Occipital lobe (tissue), 2 donors: ENCODE results near the gene OTX1. TPM values are rescaled to one million over a fixed set of nuclear protein-coding genes. Genes with fewer than 3 reads are reported as not detected.

Source experiments
- DNase-seq: peaks from one replicate; lab custom pipeline; 2025; lab: John Stamatoyannopoulos, UW
- total RNA-seq: library from RNA; depleted of rRNA; stranded (reverse); fragments of >200 nt; gene quantifications from one replicate; pipeline ENCODE4 v1.2.3, GENCODE V29; 2014

The OTX1 gene
- total RNA-seq, 1 donor from 2014 or later = 2.5 TPM

DNA sequence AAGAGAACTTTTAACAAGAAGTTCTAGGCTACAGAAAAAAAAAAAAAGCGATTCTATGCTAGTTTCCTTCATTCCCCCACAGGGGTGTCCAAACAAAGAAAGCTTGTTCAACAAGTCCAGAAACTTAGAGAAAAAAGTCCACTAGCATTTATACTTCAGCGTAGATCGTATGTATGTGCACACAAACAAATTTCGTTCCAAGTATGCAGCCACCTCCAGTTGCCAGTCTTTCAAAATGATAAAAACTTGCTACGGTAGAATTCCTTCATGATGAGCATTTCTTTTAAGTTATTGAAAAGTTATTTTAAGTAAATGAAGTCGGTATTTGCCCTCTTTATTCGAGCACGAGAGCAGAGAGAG lies 3.7 kb upstream of the OTX1 start:
- DNase-seq = no peak

DNA sequence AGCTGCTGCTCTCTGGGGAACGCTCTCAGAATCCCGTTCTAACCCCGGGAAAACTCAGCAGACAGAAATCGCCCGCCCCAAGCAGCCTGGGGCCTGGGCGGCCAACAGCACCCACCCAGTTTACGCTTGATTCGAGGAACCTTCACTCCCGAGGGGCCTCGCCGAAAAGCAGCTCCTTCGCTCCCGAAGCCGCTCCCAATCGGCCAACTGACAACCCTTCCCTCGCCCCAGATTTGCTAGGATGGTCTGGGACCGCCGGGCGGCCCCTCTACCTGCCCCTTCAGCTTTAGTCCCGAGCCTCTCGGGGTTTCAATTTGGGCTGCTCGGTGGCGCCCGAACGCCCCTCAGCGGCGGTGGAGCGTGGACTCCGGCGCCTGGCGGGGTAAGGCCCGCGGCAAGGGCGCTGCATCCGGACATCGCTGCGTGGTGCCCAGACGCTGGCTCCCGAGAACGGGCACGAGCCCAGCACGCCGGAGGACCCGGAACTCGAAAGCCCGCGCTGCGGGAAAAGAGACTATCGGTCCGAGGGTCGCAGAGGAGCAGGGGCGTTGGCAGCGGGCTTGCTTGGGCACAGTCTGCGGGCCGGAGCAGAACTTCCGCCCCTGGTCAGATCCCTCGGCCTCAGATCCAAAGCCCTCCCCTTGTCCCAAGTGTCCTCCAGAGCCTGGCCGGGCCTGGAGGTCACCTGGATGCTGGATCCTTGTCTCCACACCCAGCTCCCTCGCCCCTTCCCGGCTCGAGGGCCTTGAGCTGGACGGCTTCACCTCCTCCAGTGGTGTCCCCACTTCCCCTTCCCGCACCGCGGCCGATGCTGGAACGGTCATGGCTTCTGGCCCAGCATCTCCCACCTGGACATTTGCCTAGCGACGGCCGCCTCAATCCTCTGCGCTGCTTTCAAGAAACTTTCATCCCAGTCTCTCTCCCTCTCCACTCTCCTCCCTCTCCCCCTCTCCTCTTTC lies 3.0 kb upstream of the OTX1 start:
- no peak for DNase-seq

- DNase-seq = no peak
These were observed 2.1 kb upstream of the OTX1 start for GRCh38 chr2:63048367-63049171.

DNA sequence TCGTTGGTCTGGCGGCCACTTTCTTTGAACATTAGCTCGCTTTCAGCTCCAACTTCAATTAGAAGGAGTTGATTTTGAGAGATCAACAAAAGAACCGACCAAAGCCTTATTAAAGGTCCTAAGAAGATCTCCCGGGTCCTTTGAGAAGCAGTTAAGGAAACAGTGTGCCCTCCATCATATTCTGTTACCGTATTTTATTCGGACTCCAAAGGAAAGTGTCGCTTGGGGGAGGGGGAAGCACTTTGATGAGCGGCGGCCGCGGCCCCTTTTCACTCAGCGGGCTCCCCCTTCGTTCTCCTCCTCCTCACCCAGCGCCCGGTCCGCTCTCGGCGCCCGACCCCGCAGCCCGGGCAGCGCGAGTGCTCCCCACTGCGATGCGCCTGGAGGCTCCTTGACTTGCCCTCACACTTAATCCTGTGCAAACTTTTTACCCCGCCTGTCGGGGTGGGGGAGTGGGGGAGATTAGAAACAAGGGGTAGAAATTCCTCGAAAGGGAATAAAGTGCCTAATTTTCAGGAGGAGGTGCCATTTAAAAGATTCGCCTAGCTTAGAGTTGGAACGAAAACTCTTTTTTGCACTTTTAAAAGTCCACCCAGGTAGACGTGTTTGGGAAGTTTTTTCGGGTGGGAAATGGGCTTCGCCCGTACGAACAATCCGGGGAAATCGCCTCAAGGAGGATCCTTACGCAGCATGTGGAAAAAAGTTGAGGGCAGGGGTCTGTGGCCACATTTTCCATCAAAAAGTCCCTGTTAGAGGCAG lies 1.2 kb upstream of the OTX1 start:
- no peak for DNase-seq

DNA sequence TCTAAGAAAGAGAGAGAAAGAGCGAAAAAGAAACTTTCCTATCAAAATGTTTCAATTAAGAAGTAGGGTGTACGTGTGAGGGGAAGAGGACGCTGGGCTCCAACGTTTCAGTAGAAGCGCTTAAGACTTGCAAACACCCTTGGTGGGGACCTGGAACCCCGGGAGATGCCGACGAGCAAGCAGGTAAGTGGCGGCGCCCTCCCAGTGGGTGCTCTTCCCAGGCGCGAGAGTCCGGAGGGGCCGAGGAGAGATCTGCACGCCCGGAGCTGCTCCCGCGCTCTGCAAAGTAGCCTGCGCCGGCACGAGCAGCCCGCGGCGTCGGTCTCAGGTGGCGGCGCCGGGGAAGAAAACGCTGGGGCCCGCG lies 678 bp upstream of the OTX1 start:
- DNase-seq = no peak

DNA sequence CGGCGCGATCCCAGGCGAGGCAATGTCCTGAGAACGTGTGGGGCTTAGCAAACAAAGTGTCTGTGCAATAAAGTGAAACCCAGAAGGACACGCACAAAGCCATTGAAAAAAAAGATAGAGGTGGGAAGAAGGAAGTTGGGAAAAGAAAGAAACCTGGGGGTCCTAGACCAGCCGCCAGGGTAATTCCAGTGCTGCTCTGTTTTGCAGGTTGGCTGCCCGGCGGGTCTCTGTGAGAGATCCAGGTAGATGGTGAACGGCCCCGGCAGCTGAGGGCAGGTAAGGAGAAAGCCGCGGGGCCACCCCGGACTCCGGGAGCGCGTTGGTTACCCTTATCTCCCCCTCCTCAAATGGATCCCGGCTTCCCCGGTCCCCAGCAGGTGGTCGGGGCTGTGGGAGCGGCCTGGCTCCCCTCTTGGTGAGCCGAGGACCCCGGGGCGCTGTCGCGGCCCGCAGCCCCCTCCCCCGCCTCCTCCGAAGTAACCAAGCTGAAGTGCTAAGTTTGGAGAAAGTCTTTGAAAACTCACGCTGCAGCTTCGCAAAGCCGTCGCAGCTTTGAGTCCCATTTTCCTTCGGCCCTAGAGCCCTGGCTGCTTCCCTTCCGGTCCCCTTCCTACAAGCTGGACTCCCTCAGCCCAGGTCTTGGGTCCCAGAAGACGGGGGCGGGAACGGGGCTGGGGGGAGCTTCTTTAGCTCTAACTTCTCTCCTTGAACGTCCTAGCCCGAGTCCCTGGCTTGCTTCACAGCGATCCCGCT lies 588 bp downstream of the OTX1 start:
- DNase-seq = no peak

- DNase-seq = no peak
These were observed 1.2 kb downstream of the OTX1 start for GRCh38 chr2:63051795-63052333.

DNA sequence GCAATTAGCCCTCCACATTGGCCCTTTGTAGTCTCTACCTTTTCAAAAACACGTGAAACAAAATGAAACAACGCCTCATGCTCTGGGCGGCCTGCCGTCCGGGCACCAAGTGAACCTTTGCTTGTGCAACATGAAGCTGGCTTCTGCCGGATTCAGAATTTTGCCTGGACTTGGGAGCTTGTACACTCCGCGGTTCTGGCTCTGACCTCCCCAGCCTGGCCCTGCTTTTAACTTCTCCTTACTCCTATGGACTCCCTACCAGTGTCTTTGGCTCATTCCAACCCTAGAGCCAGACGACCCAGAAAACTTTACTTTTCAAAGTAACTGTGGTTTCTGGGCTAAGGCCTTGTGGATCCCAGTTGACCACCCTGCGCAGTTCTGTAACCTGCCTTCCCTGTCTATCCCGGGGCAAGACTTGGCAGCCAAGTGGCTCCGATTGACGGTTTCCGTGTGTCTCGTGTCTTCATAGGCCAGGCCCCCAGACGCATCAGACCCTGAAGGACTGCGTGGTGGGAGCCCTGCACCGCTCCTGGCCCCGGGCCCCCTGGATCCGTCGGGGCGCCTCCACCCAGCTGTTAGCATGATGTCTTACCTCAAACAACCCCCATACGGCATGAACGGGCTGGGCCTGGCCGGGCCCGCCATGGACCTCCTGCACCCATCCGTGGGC lies 1.9 kb downstream of the OTX1 start:
- DNase-seq = no peak

DNA sequence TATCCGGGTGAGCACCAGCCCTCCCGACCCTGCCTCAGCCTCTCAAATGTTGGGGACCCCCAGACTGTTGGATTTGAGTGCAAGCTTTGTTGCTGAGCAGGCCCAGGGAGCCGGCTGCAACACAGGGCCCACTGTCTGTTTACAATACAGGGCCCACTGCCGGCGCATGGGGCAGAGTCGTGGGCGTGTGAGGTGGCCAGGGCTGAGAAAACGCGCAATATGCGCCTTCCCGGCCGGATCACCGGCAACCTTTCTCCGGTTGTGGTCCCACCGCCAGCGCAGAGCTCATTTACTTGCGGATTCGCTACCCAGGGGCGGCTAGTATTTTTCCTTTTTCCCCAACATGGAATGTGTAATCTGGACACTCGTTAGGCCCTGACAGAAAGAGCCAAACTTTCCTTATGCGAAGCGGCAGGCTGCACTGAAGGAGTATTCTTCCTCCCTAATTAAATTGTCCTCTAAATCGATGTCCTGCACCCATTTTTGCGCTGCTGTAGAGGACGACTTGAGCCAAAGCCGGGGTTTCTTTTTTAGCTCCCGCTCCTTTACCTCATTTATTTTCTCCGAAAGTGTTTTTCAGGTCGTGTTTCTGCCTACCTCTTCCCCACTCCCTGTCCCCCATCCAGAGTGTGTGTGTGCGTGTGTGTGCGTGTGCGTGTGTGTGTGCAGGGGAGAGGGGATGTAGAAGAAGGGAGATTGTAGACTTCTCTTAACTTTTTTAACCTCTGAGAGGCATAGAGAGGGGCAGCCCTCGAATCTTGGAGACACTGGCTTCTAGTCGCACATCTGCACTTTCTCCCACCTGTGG lies 2.7 kb downstream of the OTX1 start:
- no peak for DNase-seq

DNA sequence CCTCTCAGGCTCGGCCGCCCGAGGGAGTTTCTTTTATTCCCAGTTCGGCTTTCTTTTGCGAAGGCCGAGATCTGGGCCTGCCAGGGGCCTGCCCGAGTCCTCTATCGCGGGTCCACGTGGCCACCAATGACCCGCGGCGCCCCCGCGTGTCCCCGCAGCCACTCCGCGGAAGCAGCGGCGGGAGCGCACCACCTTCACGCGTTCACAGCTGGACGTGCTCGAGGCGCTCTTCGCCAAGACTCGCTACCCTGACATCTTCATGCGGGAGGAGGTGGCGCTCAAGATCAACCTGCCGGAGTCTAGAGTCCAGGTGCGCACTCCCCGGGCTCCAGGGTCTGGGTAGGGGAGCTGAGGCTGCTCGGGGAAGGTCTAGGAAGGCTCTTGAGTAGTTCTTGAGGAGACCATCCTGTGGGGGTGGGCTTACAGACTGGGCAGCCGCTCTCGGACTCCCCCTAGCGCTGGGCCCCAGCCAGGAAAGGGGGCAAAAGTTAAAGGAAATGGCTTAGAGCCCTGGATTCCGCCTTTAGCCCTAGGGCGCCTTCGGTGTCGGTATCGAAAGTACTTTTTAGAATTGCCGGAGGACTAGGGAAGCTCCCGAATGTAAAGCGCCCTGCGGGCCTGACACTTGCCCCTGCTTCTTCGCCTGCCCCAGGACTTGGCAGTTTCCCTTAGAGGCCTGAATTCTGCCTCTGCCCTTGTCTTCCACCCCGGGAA lies 3.4 kb downstream of the OTX1 start:
- DNase-seq = no peak

GRCh38 chr2:63054841-63055225 lies 4.2 kb downstream of the OTX1 start:
- DNase-seq = no peak

DNA sequence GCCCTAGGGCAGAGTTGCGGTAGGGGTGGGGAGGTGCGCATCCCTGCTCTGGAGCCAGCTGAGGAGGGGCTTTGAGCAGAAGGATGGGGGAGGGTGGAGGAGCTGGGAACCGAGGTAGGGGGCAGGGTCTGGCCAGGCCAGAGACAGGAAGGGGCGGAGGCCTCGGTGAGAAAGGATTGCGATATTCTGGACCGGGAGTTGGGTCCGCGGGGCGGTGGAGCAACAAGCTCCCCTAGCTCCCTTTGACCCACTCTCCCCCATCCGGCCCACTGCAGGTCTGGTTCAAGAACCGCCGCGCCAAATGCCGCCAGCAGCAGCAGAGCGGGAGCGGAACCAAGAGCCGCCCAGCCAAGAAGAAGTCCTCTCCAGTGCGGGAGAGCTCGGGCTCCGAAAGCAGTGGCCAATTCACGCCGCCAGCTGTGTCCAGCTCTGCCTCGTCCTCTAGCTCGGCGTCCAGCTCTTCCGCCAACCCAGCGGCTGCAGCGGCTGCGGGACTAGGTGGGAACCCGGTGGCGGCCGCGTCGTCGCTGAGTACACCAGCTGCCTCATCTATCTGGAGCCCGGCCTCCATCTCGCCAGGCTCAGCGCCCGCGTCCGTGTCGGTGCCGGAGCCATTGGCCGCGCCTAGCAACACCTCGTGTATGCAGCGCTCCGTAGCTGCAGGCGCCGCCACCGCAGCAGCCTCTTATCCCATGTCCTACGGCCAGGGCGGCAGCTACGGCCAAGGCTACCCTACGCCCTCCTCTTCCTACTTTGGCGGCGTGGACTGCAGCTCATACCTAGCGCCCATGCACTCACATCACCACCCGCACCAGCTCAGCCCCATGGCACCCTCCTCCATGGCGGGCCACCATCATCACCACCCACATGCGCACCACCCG lies 4.8 kb downstream of the OTX1 start:
- no peak for DNase-seq

DNA sequence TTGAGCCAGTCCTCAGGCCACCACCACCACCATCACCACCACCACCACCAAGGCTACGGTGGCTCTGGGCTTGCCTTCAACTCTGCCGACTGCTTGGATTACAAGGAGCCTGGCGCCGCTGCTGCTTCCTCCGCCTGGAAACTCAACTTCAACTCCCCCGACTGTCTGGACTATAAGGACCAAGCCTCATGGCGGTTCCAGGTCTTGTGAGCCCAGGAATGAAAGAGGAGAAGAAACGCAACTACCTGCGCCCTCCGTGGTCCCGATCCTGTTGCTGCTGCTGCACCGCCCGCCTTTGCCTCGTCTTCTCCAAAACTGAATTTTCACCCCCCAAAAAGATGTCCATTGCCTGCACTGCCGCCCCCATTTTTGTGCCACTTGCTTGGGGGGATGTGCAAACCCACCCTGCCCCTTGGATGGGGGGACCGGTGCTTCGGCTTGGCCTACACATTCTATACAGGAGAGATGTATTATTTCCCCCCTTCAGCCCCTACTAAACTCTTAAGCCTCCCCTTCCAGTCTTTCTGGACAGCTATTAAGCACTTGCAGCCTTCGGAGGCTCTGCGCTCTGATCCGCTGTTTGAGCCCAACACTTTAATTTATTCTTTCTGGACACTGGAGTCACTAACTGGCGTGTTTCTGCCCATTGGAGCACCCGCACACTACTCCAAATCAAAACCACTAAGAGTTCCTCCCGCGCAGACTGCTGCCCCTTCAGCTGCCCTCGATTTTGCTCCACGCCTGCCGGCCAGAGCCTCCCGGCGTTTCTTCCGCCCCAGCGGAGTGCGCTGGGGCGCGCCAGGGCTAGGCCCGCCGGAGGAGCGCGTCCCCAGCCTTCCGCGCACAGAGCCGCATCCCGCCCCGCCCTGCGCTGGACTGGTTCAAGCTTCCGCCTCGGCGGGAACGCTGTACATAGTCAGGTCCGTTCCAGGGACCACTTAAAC lies 5.7 kb downstream of the OTX1 start:
- no peak for DNase-seq

DNA sequence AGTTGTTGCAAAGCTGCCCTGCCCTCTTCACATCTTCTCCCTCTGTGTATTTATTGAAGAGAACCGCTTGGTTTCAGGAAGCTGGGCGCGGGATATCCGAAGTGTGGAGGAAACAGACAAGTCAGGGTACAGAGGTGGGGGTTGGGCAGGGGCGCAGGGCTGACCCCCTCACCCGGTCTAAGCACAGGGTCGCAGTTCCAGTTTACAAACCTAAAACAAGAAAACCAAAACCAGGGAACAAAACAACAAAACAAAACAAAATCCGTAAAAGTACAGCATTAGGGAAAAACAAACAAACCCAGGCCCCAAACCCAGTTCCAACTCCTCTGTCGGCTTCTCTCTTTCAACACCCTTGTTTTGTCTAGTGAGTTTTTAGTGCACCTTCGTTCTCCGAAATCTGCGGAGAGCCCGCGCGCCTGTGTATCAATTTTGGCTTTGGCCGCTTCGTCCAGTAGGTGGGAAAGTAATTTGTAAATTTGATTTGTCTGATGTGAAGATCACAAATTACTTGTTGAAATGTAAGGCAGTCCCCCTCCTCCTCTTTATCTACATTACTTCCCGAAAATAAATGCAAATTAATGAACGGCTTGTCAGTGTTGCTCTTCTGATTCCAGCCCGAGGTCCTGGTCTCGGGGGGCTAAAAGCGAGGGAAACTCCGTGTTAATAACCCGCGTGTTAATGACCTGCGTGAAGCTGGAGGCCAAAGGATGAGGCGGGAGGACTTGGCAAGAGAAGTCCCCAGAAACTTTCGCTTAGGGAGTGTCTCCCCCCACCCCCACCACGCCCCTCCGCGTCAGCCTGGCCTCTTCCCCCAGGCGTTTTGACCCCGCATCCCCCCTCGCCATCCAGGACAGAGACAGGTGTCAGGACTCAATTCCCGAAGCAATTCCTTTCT lies 6.9 kb downstream of the OTX1 start:
- no peak for DNase-seq

DNA sequence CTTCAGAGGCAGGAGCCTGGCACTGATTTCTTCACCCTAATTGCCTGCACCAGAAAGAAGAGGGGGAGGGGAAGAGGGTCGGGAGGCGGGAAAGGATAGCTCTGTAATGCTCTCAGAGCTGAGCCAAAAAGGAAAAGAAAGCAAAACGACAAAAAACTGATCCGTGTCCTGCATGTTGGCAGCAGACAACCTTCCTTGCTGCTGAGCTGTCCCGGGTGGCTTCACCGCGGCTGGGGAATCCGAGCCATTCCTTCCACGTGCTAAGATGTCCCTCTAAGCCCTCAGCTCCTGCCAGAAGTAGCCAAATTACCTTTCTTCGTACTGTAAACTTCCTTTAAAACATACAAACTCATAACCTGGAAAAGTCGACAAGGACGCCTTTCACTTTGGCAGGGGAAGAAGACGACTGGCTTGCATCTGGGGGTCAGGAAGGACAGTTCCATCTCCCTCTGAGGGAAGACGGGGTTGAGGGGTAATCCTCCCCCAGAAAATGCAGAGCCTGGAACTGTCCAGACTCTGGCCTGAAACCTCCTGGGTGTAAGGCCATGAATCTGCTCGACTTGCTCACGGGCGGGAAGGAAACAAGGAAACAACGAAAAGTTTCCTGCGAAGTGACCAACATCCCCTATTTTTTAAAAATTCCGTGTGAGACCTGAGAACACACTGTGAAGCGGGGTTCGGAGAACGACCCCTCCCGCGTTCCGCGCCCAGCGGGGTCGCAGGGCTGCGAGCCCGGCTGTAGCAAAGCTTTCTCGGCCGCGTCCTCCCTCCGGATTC lies 7.7 kb downstream of the OTX1 start:
- no peak for DNase-seq
